Muscle of leg (tissue), 11 donors: Measurements from ENCODE around the gene KIAA0232. TPM values are rescaled to one million over a fixed set of nuclear protein-coding genes. Genes with fewer than 3 reads are reported as not detected.
A peak's percentile ranks its signal among the peaks of the same experiment; 100 is the strongest.

Experiments
- DNase-seq: peaks from one replicate; pipeline ENCODE4 v3.0.0; 2013
- H3K27ac ChIP-seq: one replicate; pipeline ENCODE4 v1.5.1; 2013; ENCODE audit warnings: mild to moderate bottlenecking, low read length, control low read depth
- H3K27me3 ChIP-seq: one replicate; pipeline ENCODE4 v1.6.1; 2013; ENCODE audit warnings: low read length; ENCODE audit not compliant: control insufficient read depth, insufficient read depth
- H3K36me3 ChIP-seq: one replicate; pipeline ENCODE4 v1.6.1; 2013; ENCODE audit warnings: low read length; ENCODE audit not compliant: control insufficient read depth, insufficient read depth
- H3K4me1 ChIP-seq: one replicate; pipeline ENCODE4 v1.6.1; 2013; ENCODE audit warnings: low read length; ENCODE audit not compliant: control insufficient read depth, insufficient read depth
- H3K4me3 ChIP-seq: one replicate; pipeline ENCODE4 v1.5.1; 2013; ENCODE audit warnings: low read length, control low read depth
- H3K9me3 ChIP-seq: replicated peaks from 2 replicates; pipeline ENCODE4 v1.6.1; 2013; ENCODE audit warnings: low read depth, low read length; ENCODE audit not compliant: control insufficient read depth
- WGBS: methylation state at CpG from one replicate; pipeline ENCODE4 v1.1.5; 2013; ENCODE audit warnings: missing lambda C conversion rate; ENCODE audit not compliant: insufficient coverage; 5-methylcytosine and 5-hydroxymethylcytosine counted together
- polyA plus RNA-seq, 8 donors: library from polyadenylated mRNA; unstranded; fragments of 120-200 nt; gene quantifications; one replicate each; pipeline versions ENCODE4 v1.2.1 to v1.2.3, GENCODE V29; 2013; ENCODE audit warnings: inconsistent platforms in 1 of 8, low replicate concordance in 1 of 8; ENCODE audit not compliant: insufficient read length in 8 of 8, insufficient read depth in 1 of 8
- total RNA-seq: library from RNA; stranded (reverse); fragments of 120-200 nt; gene quantifications from one replicate; pipeline ENCODE4 v1.2.4, GENCODE V29; 2013

Gene KIAA0232
- total and polyA plus RNA-seq, 9 donors = 12.3 to 23.3 (median 20.4) TPM

GRCh38 chr4:6747294-6748051 lies 35.1 kb upstream of the KIAA0232 start:
- peak; percentile 53 for DNase-seq
- no peak overlapping the region for H3K27ac ChIP-seq
- H3K36me3 ChIP-seq = no peaks in the 10 kb centered on the region
- peaks cover 38% of the 10 kb centered on the region for H3K4me1 ChIP-seq
- no peak overlapping the region for H3K4me3 ChIP-seq
- no peaks in the 10 kb centered on the region for H3K9me3 ChIP-seq
- WGBS = 41% methylated on average over 11 of the region's 11 CpGs
- H3K27me3 ChIP-seq = no peaks in the 10 kb centered on the region

GRCh38 chr4:6748286-6748685 lies 34.2 kb upstream of the KIAA0232 start:
- DNase-seq = no peak
- Histone ChIP-seq H3K36me3 (no peaks in the 10 kb centered on the region), H3K4me1 (peaks cover 38% of the 10 kb centered on the region), H3K27ac (no peak overlapping the region), H3K9me3 (no peaks in the 10 kb centered on the region), H3K27me3 (no peaks in the 10 kb centered on the region), H3K4me3 (no peak overlapping the region)
- 79% methylated on average over 7 of the region's 9 CpGs for WGBS

- WGBS = 23% methylated on average over 24 of the region's 25 CpGs
- Histone ChIP-seq H3K27ac (peak overlapping the region; percentile 6), H3K4me3 (no peak overlapping the region), H3K4me1 (peaks cover 38% of the 10 kb centered on the region), H3K36me3 (no peaks in the 10 kb centered on the region), H3K9me3 (no peaks in the 10 kb centered on the region), H3K27me3 (no peaks in the 10 kb centered on the region)
- peak; percentile 67 for DNase-seq
Observed at GRCh38 chr4:6749340-6750171, 33.0 kb upstream of the KIAA0232 start.

- 72% methylated on average over 20 of the region's 23 CpGs for WGBS
- peaks cover 38% of the 10 kb centered on the region for H3K4me1 ChIP-seq
- no peaks in the 10 kb centered on the region for H3K9me3 ChIP-seq
- no peak overlapping the region for H3K27ac ChIP-seq
- DNase-seq = no peak
- H3K36me3 ChIP-seq = no peaks in the 10 kb centered on the region
- no peaks in the 10 kb centered on the region for H3K27me3 ChIP-seq
- H3K4me3 ChIP-seq = no peak overlapping the region
Observed at GRCh38 chr4:6750286-6751221, 32.0 kb upstream of the KIAA0232 start.

- Histone ChIP-seq H3K4me3 (no peak overlapping the region), H3K27ac (no peak overlapping the region), H3K4me1 (peaks cover 33% of the 10 kb centered on the region), H3K36me3 (no peaks in the 10 kb centered on the region), H3K9me3 (no peaks in the 10 kb centered on the region), H3K27me3 (no peaks in the 10 kb centered on the region)
- WGBS = 47% methylated on average over 7 of the region's 18 CpGs
- no peak for DNase-seq
Observed at GRCh38 chr4:6751611-6752485, 30.7 kb upstream of the KIAA0232 start.

GRCh38 chr4:6752486-6752829 lies 30.1 kb upstream of the KIAA0232 start:
- DNase-seq = peak; percentile 43
- Histone ChIP-seq H3K27ac (no peak overlapping the region), H3K9me3 (no peaks in the 10 kb centered on the region), H3K4me3 (no peak overlapping the region), H3K27me3 (no peaks in the 10 kb centered on the region), H3K36me3 (no peaks in the 10 kb centered on the region), H3K4me1 (peaks cover 27% of the 10 kb centered on the region)
- WGBS = 75% methylated on average over 5 of the region's 6 CpGs

- Histone ChIP-seq H3K27ac (no peak overlapping the region), H3K27me3 (no peaks in the 10 kb centered on the region), H3K4me3 (no peak overlapping the region), H3K36me3 (no peaks in the 10 kb centered on the region), H3K4me1 (peaks cover 21% of the 10 kb centered on the region), H3K9me3 (no peaks in the 10 kb centered on the region)
- no peak for DNase-seq
- 53% methylated on average over 18 of the region's 18 CpGs for WGBS
Observed at GRCh38 chr4:6753103-6753560, 29.4 kb upstream of the KIAA0232 start.

GRCh38 chr4:6753891-6754290 lies 28.6 kb upstream of the KIAA0232 start:
- peaks cover 14% of the 10 kb centered on the region for H3K4me1 ChIP-seq

GRCh38 chr4:6754481-6755087 lies 27.9 kb upstream of the KIAA0232 start:
- peaks cover 7% of the 10 kb centered on the region for H3K4me1 ChIP-seq
- no peaks in the 10 kb centered on the region for H3K27me3 ChIP-seq
- no peaks in the 10 kb centered on the region for H3K36me3 ChIP-seq
- no peak overlapping the region for H3K4me3 ChIP-seq
- no peak overlapping the region for H3K27ac ChIP-seq
- WGBS = 100% methylated on average over 1 of the region's 3 CpGs
- DNase-seq = no peak
- no peaks in the 10 kb centered on the region for H3K9me3 ChIP-seq

More at GRCh38 chr4:6753891-6754290, 28.6 kb upstream of the KIAA0232 start:
- H3K36me3 ChIP-seq = no peaks in the 10 kb centered on the region
- 76% methylated on average over 7 of the region's 9 CpGs for WGBS
- no peak overlapping the region for H3K4me3 ChIP-seq
- DNase-seq = no peak
- H3K9me3 ChIP-seq = no peaks in the 10 kb centered on the region
- H3K27ac ChIP-seq = no peak overlapping the region
- no peaks in the 10 kb centered on the region for H3K27me3 ChIP-seq
